Thymus (tissue), 14 donors: ENCODE data around the gene GPR162. TPM values are rescaled to one million over a fixed set of nuclear protein-coding genes. Genes with fewer than 3 reads are reported as not detected.

ENCODE experiments used
- DNase-seq, 9 donors: peaks; one replicate each; pipeline ENCODE4 v3.0.0-alpha.2; 2013; ENCODE audit warnings: low spot score in 9 of 9, low read depth in 6 of 9, missing footprints in 1 of 9
- H3K27ac ChIP-seq, 2 donors: one replicate each; pipeline ENCODE4 v1.5.1; 2013; ENCODE audit warnings: control low read depth in 1 of 2, low read depth in 1 of 2, low read length in 1 of 2, mild to moderate bottlenecking in 1 of 2, moderate library complexity in 1 of 2
- H3K27me3 ChIP-seq, 2 donors: one replicate each; pipeline ENCODE4 v1.5.1; 2013; ENCODE audit warnings: low read length in 1 of 2; ENCODE audit not compliant: control insufficient read depth in 2 of 2, insufficient read depth in 1 of 2
- H3K36me3 ChIP-seq, 2 donors: one replicate each; pipeline ENCODE4 v1.5.1; 2013; ENCODE audit warnings: low read length in 1 of 2, mild to moderate bottlenecking in 1 of 2, moderate library complexity in 1 of 2; ENCODE audit not compliant: control insufficient read depth in 2 of 2, insufficient read depth in 2 of 2
- H3K4me1 ChIP-seq, 2 donors: one replicate each; pipeline ENCODE4 v1.5.1; 2013; ENCODE audit warnings: low read length in 2 of 2; ENCODE audit not compliant: control insufficient read depth in 2 of 2, insufficient read depth in 2 of 2
- H3K4me3 ChIP-seq, 2 donors: one replicate each; pipeline ENCODE4 v1.5.1; 2013; ENCODE audit warnings: low read length in 2 of 2, control low read depth in 1 of 2, mild to moderate bottlenecking in 1 of 2
- H3K9me3 ChIP-seq, 2 donors: one replicate each; pipeline ENCODE4 v1.5.1; 2013; ENCODE audit warnings: low read length in 1 of 2, mild to moderate bottlenecking in 1 of 2; ENCODE audit not compliant: control insufficient read depth in 2 of 2, insufficient read depth in 1 of 2
- WGBS: extraction: QIAGEN DNeasy Blood & Tissue Kit; methylation state at CpG from one replicate; pipeline ENCODE4 v1.1.7; 2013; 5-methylcytosine and 5-hydroxymethylcytosine counted together
- long read RNA-seq, 10 donors: transcript quantifications; one replicate each; lab custom pipeline, GENCODE V29; 2026
- polyA plus RNA-seq: library from polyadenylated mRNA; stranded (reverse); fragments of 200-250 nt; gene quantifications from one replicate; pipeline ENCODE4 v1.2.3, GENCODE V29; 2013
- total RNA-seq: library from RNA; stranded (reverse); fragments of 120-200 nt; gene quantifications from one replicate; pipeline ENCODE4 v1.2.4, GENCODE V29; 2013
- donor health status: healthy.

The GPR162 gene
- total RNA-seq, result 1.4 TPM
- 4.4 TPM for polyA plus RNA-seq
- long read RNA-seq, donor 1, result 0 reads
- long read RNA-seq, donor 2, result 0 reads
- long read RNA-seq, donor 3, partial matches to known transcripts, result 0 of 3 reads
- long read RNA-seq, donor 3, other reads (novel, unspliced or antisense), result 0 of 3 reads
- long read RNA-seq, donor 4, result 0 reads
- long read RNA-seq, donor 5, partial matches to known transcripts, result 0 of 1 reads
- long read RNA-seq, donor 5, other reads (novel, unspliced or antisense), result 0 of 1 reads
- long read RNA-seq, donor 6, partial matches to known transcripts, result 0 of 1 reads
- long read RNA-seq, donor 6, other reads (novel, unspliced or antisense), result 0 of 1 reads
- long read RNA-seq, donor 7, result 0 reads
- long read RNA-seq, donor 8, partial matches to known transcripts, result 0 of 1 reads
- long read RNA-seq, donor 8, other reads (novel, unspliced or antisense), result 0 of 1 reads
- long read RNA-seq, donor 9, result 0 reads
- long read RNA-seq, donor 10, result 0 reads

GRCh38 chr12:6821591-6822425, at the start of gene GPR162:
TSS of gene GPR162 (plus strand) at chr12:6821821. CDS start at chr12:6823899, 2,078 bp downstream.
- peaks cover 2 to 54% of the 10 kb centered on the region in 2 donors for H3K27me3 ChIP-seq
- H3K9me3 ChIP-seq, result peaks cover 0 to 10% of the 10 kb centered on the region in 2 donors
- H3K36me3 ChIP-seq, result peaks cover 31 to 38% of the 10 kb centered on the region in 2 donors
- peaks cover 6 to 51% of the 10 kb centered on the region in 2 donors for H3K4me1 ChIP-seq
- peak within 1 kb of the TSS; percentile 8 to 37 for H3K4me3 ChIP-seq
- H3K27ac ChIP-seq, result peak within 1 kb of the TSS; percentile 11 to 59
- peak in 2 of 9 donors; percentile 22 to 37 for DNase-seq
- 4% methylated on average over 28 of the region's 28 CpGs for WGBS

- peaks cover 30 to 78% of the 10 kb centered on the region in 2 donors for H3K4me1 ChIP-seq
- H3K27me3 ChIP-seq, result peaks cover 20 to 99% of the 10 kb centered on the region in 2 donors
- H3K4me3 ChIP-seq, result peak within 1 kb of the TSS in 1 of 2 donors; percentile 1
- no peaks in the 10 kb centered on the region for H3K36me3 ChIP-seq
- peaks cover 0 to 3% of the 10 kb centered on the region in 2 donors for H3K9me3 ChIP-seq
- WGBS, result 22% methylated on average over 15 of the region's 15 CpGs
- DNase-seq, result no peak
- no peak within 1 kb of the TSS for H3K27ac ChIP-seq
These were observed 49.3 kb upstream of the GPR162 start, which contains the start of gene LAG3 for GRCh38 chr12:6772331-6772695. TSS of gene LAG3 (plus strand) at chr12:6772520. CDS start at chr12:6772853, 333 bp downstream.

GRCh38 chr12:6772726-6773589, 48.7 kb upstream of the GPR162 start:
- H3K27me3 ChIP-seq, result peaks cover 17 to 99% of the 10 kb centered on the region in 2 donors
- WGBS, result 84% methylated on average over 21 of the region's 21 CpGs
- H3K4me3 ChIP-seq, result no peak overlapping the region
- peaks cover 30 to 79% of the 10 kb centered on the region in 2 donors for H3K4me1 ChIP-seq
- H3K36me3 ChIP-seq, result no peaks in the 10 kb centered on the region
- peaks cover 0 to 2% of the 10 kb centered on the region in 2 donors for H3K9me3 ChIP-seq
- H3K27ac ChIP-seq, result no peak overlapping the region
- no peak for DNase-seq

GRCh38 chr12:6773590-6774351, 47.9 kb upstream of the GPR162 start:
- no peak for DNase-seq
- Histone ChIP-seq H3K4me3 (peak overlapping the region in 1 of 2 donors; percentile 16), H3K27ac (no peak overlapping the region), H3K36me3 (no peaks in the 10 kb centered on the region), H3K9me3 (no peaks in the 10 kb centered on the region), H3K27me3 (peaks cover 17 to 94% of the 10 kb centered on the region in 2 donors), H3K4me1 (peaks cover 36 to 79% of the 10 kb centered on the region in 2 donors)
- 21% methylated on average over 60 of the region's 60 CpGs for WGBS

GRCh38 chr12:6774499-6775062, 47.0 kb upstream of the GPR162 start:
- Histone ChIP-seq H3K27me3 (peaks cover 17 to 86% of the 10 kb centered on the region in 2 donors), H3K9me3 (no peaks in the 10 kb centered on the region), H3K27ac (no peak overlapping the region), H3K36me3 (no peaks in the 10 kb centered on the region), H3K4me3 (no peak overlapping the region), H3K4me1 (peaks cover 43 to 82% of the 10 kb centered on the region in 2 donors)
- DNase-seq, result peak in 1 of 9 donors; percentile 45
- 69% methylated on average over 15 of the region's 15 CpGs for WGBS

GRCh38 chr12:6775185-6776174, 46.1 kb upstream of the GPR162 start:
- H3K27ac ChIP-seq, result no peak overlapping the region
- DNase-seq, result no peak
- no peaks in the 10 kb centered on the region for H3K9me3 ChIP-seq
- 96% methylated on average over 16 of the region's 16 CpGs for WGBS
- no peaks in the 10 kb centered on the region for H3K36me3 ChIP-seq
- H3K27me3 ChIP-seq, result peaks cover 17 to 77% of the 10 kb centered on the region in 2 donors
- no peak overlapping the region for H3K4me3 ChIP-seq
- peaks cover 52 to 88% of the 10 kb centered on the region in 2 donors for H3K4me1 ChIP-seq

- H3K4me1 ChIP-seq, result peaks cover 55 to 89% of the 10 kb centered on the region in 2 donors
- DNase-seq, result no peak
- H3K4me3 ChIP-seq, result no peak overlapping the region
- H3K9me3 ChIP-seq, result no peaks in the 10 kb centered on the region
- 98% methylated on average over 5 of the region's 5 CpGs for WGBS
- no peaks in the 10 kb centered on the region for H3K36me3 ChIP-seq
- peaks cover 17 to 57% of the 10 kb centered on the region in 2 donors for H3K27me3 ChIP-seq
- H3K27ac ChIP-seq, result no peak overlapping the region
These were observed 44.2 kb upstream of the GPR162 start for GRCh38 chr12:6777386-6777785.
